Measurements from ENCODE around the gene SIRPA.

SIRPA gene

GRCh38 chr20:1870323-1870722, 24.9 kb upstream of the SIRPA start:
- no peak overlapping the region for H3K4me3 ChIP-seq (ENCODE audit: low read length)
- no peak overlapping the region for H3K27ac ChIP-seq (ENCODE audit: low read depth, low read length)
- H3K27me3 ChIP-seq (ENCODE audit: control insufficient read depth, low read length): peaks cover 64% of the 10 kb centered on the region
- H3K9me2 ChIP-seq (replicated peaks; ENCODE audit: control insufficient read depth, low read length): no peaks in the 10 kb centered on the region
- H3K9me3 ChIP-seq (ENCODE audit: control insufficient read depth, insufficient read depth, low read length): no peaks in the 10 kb centered on the region
- H3K4me1 ChIP-seq (ENCODE audit: control insufficient read depth, low read length): peaks cover 23% of the 10 kb centered on the region
- H3K79me2 ChIP-seq (ENCODE audit: control insufficient read depth, low read length): no peaks in the 10 kb centered on the region
- TF ChIP-seq EZH2phosphoT487 (IDR thresholded peaks at IDR 0.05; ENCODE audit: borderline replicate concordance, low read length) (no peak), CTCF (IDR thresholded peaks at IDR 0.05; ENCODE audit: low read depth, low read length, poor library complexity, severe bottlenecking) (no peak)
- peaks cover 13% of the 10 kb centered on the region for H4K20me1 ChIP-seq (ENCODE audit: control insufficient read depth, insufficient read depth, low read depth, low read length)
- peak overlapping the region; percentile 65 for H3K4me2 ChIP-seq (ENCODE audit: low read length)
- H3K36me3 ChIP-seq (ENCODE audit: control insufficient read depth, low read length): no peaks in the 10 kb centered on the region
- no peaks in the 10 kb centered on the region for H3F3A ChIP-seq (ENCODE audit: control insufficient read depth, insufficient read depth)

DNA sequence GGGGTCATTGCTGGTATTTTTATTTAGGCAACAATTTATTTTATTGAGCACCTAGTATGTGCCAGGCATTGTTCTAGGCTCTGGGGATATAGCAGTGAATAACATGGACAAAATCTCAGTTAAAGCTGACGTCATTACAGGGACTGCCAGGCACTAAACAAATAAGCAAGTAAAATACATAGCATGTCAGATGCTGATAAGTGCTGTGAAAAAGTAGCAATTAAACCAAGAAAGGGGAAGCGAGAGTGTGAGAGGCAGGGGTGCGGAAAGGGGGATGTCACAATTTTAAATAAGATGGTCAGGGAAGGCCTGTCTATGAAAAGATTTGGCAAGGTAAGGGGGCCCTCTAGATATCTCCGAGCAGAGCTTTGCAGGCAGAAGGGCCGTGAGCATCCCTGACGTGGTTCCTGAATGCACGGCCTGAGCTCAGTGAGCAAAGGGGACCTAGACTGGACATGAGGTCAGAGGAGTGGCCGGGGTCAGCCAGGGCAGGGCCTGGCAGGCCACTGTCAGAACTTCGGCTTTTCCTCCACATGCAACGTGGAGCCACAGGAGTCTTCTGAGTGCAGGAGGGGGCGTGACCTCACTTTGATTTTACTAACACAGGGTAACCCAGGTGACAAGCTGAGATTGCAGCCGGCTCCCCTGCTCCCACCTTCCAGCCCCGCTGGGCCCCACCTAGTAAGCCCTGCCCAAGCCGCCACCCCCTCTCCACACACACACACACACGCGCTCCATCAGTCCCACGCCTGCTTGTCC, 24.2 kb upstream of the SIRPA start:
- Histone ChIP-seq H3K9me2 (replicated peaks; ENCODE audit: control insufficient read depth, low read length) (no peaks in the 10 kb centered on the region), H3K27me3 (ENCODE audit: control insufficient read depth, low read length) (peaks cover 58% of the 10 kb centered on the region), H3K36me3 (ENCODE audit: control insufficient read depth, low read length) (no peaks in the 10 kb centered on the region), H3K4me3 (ENCODE audit: low read length) (peak overlapping the region; percentile 31), H3K27ac (ENCODE audit: low read depth, low read length) (0 out of 2 replicates have a peak overlapping the region, but pooled peaks have one; percentile 14), H3F3A (ENCODE audit: control insufficient read depth, insufficient read depth) (no peaks in the 10 kb centered on the region), H3K79me2 (ENCODE audit: control insufficient read depth, low read length) (no peaks in the 10 kb centered on the region), H4K20me1 (ENCODE audit: control insufficient read depth, insufficient read depth, low read depth, low read length) (peaks cover 13% of the 10 kb centered on the region), H3K9me3 (ENCODE audit: control insufficient read depth, insufficient read depth, low read length) (no peaks in the 10 kb centered on the region), H3K4me2 (ENCODE audit: low read length) (peak overlapping the region; percentile 65), H3K4me1 (ENCODE audit: control insufficient read depth, low read length) (peaks cover 23% of the 10 kb centered on the region)
- TF ChIP-seq CTCF (IDR thresholded peaks at IDR 0.05; ENCODE audit: low read depth, low read length, poor library complexity, severe bottlenecking) (no peak), EZH2phosphoT487 (IDR thresholded peaks at IDR 0.05; ENCODE audit: borderline replicate concordance, low read length) (no peak)

DNA sequence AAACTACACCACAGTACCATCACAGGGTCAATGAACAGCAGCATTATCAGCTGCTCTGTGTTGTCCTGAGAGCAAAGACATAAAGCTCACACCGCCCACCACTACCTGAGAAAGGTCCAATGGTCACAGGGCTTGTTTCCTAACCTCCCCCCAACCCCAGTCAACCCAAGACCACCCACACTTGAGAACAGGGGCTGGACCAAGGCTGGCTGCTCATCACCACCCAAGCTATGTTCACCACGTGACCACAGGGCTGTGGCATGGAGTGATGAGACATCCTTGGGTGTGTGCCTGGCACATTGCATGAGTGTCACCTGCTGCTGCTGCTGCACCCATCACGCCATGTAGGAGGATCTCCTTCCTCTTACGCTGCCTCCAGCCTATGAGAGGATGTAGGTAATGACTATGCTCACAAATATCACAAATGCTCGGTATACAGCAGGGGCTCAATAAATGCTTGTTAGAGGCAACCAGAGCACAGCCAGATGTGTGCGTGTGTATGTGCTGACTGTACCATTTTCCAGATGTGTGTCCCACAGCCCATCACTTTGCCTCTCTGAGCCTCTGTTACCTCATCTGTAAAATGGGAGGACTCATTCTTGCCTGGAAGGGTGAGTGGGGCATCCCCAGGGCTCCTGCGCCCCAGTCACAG, 23.3 kb upstream of the SIRPA start:
- Histone ChIP-seq H4K20me1 (ENCODE audit: control insufficient read depth, insufficient read depth, low read depth, low read length) (peaks cover 13% of the 10 kb centered on the region), H3K4me2 (ENCODE audit: low read length) (peak overlapping the region; percentile 65), H3K36me3 (ENCODE audit: control insufficient read depth, low read length) (no peaks in the 10 kb centered on the region), H3F3A (ENCODE audit: control insufficient read depth, insufficient read depth) (no peaks in the 10 kb centered on the region), H3K4me1 (ENCODE audit: control insufficient read depth, low read length) (peaks cover 23% of the 10 kb centered on the region), H3K9me3 (ENCODE audit: control insufficient read depth, insufficient read depth, low read length) (no peaks in the 10 kb centered on the region), H3K79me2 (ENCODE audit: control insufficient read depth, low read length) (no peaks in the 10 kb centered on the region), H3K27ac (ENCODE audit: low read depth, low read length) (no peak overlapping the region), H3K4me3 (ENCODE audit: low read length) (no peak overlapping the region), H3K9me2 (replicated peaks; ENCODE audit: control insufficient read depth, low read length) (no peaks in the 10 kb centered on the region), H3K27me3 (ENCODE audit: control insufficient read depth, low read length) (peaks cover 51% of the 10 kb centered on the region)
- no peak for TF ChIP-seq EZH2phosphoT487 (IDR thresholded peaks at IDR 0.05; ENCODE audit: borderline replicate concordance, low read length)
- no peak for TF ChIP-seq CTCF (IDR thresholded peaks at IDR 0.05; ENCODE audit: low read depth, low read length, poor library complexity, severe bottlenecking)
